GM04504 (cell line): ENCODE measurements around the gene ABCB8.

Experiments used
- DNase-seq: peaks from one replicate; pipeline ENCODE4 v3.0.0-alpha.2; 2012; ENCODE audit warnings: low read depth

Gene ABCB8

DNA sequence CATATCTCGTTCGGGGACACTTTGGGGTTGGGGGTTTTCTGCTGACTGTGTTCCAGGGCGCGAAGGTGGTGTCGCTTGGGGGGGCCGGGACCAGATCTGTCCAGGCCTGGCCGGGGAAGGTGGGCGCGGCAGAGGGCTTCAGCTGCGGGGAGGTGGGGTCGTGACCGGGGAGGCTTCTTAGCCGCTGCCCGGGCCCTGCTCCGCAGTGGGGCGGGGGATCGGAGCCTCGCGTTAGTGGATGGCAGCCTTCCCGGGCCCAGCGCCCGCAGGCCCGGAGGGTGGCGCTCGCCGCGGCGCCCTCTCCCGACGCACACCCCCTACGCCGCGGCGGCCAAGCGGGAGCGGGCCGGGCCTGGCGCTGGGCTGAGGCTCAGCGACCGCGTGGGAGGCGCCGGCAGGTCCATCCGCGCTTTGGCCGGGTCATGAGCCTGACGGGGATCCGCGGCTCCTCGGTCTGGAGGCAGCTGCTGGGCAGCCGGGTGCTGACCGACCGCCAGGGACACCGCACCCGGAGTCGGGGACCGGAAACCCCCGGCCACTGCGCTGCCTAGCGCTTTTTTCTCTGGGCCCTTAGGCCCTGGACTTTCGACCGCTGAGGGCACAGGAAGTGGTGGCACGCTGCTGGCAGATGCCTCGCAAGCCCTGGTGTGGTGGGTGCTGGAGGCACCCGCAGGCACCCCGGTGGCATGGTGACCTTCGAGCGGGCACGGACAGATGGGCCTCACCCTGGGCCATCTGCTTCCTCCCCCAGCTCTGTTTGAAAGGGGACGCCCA lies 59.2 kb downstream of the ABCB8 start:
- no peak for DNase-seq

DNA sequence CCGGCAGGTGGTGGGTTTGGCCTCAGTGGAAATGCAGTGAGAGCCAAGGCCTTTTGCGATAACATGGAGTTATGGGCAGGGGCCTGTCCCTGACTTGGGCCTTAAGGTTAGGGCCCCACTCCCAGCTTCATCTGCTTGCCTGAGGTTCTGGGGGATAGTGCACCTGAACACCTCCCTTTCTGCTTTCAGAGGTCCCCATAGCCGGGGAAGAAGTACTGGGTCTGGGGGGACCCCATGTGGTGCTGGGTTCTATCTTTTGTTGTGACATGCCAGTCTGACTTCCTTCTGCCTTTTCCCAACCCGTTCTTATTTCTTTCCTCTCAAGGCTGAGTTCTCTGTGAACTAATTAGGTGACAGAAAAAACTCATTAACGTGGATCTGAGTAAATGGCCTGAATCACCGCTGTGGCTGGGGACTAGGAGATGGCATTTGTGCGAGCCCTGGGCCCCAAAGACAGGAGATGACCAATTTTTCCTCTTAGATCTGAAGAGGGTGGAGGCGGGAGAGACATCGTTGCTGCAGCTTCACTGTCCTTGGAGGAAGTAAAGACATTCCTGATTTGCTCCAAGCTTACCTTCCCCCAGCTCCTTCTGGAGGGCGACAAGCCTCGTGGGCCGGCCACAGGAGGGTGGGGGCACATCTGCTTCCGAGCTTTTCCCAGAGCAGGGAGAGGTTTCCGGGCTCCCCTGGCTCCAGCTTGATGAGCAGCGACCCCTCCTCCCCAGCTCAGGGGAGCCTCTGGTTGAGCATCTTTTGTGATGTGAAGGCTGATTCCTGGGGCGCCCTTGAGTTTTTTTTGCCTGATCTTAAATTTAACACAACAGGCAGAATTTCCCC lies 60.0 kb downstream of the ABCB8 start:
- DNase-seq = no peak

- DNase-seq = no peak
Observed at GRCh38 chr7:151088856-151089699, 60.8 kb downstream of the ABCB8 start.

- DNase-seq = no peak
Observed at GRCh38 chr7:151089893-151090730, 61.9 kb downstream of the ABCB8 start.

DNA sequence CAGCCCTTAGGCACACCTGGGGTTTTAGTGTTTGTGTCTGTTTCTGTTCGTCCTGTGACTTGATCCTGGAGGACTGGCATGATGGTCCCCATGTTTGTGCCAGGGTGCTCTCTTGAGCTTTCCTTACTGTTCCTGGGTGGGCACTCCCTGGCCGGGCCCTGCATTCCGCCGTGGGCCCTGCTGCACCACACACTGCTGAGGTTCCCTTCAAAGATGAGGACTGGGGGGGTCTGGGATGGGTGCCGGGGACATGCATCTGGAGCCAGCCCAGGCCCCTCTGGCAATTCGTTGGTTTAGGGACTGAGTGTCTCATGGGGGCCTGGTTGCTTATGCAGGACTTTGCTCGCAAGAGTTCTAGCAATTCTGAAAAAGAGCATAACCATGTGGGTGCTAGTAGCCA lies 62.8 kb downstream of the ABCB8 start:
- no peak for DNase-seq

- DNase-seq = no peak
Observed at GRCh38 chr7:151091431-151091830, 63.2 kb downstream of the ABCB8 start.

GRCh38 chr7:151091988-151092387 lies 63.7 kb downstream of the ABCB8 start:
- DNase-seq = no peak

DNA sequence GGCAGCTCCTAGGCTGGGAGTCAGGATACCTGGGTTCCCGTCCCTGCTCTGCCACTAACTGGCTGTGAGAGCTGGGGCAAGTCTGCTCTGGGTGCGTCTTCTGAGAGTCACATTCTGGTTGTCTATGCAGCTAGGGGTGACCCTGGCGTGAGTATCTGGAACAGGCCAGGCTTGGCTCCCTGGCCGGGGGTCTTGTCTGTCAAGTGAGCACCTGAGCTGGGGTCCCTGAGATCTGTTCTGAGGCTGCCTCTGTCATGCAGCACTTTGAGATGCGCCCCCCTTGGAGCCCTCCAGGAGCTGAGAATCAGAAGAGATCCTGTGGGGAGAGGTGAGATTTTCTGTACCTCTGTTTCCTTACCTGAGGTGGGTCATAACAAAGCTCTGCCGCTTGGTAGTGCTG lies 65.5 kb downstream of the ABCB8 start:
- no peak for DNase-seq

DNA sequence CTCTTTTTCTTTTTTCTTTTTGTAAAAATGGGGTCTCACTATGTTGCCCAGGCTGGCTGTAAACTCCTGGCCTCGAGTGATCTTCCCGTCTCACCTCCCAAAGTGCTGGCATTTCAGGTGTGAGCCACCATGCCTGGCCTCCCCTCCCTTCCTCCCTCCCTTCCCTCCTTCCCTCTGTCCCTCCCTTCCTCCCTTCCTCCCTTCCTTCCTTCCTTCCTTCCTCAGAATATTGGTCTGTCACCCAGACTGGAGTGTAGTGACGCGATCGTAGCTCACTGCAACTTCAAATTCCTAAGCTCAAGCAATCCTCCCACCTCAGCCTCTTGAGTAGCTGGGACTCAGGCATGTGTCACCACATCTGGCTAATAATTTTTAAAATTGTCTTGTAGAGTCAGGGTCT lies 66.4 kb downstream of the ABCB8 start:
- no peak for DNase-seq

DNA sequence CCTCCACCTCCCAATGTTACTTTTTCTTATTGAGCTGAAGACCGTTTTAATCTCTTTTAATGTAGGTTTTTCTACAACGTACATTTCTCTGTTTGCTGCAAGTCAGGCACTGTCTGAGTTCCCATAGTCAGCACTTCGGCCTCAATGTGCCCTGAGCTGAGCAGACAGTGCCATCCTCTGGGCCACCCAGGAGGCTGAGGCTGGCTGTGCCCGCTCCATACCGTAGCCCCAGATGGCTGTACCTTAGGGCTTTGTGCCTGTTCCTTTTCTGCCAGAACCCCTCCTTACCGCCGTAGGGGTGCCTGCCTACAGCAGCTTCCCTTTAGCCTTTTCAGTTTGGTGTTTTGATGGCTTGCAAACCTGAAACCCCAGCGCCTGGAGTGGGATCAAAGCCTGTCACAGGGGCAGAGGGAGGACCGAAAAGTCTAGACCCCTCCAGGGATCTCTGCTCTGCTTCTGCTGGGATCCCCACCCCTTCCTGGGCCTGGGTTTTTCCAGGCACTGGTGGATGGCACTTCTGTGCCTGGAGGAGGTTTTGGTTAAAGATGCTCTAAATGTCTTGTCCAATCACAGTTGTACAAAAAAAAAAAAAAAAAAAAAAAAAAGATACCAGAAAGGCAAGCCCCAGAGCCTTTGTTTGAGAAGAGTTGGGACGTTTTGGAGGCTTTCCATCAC lies 67.0 kb downstream of the ABCB8 start:
- no peak for DNase-seq

- DNase-seq = no peak
Observed at GRCh38 chr7:151095828-151096475, 67.7 kb downstream of the ABCB8 start.
